ENCODE results near the gene BARD1.

GRCh38 chr2:214699236-214699635 is 110.2 kb downstream of the BARD1 start:
- TF ChIP-seq CTCF (IDR thresholded peaks at IDR 0.05; ENCODE audit: insufficient read depth, low read depth, low read length) (no peak), EZH2 (IDR thresholded peaks at IDR 0.05; ENCODE audit: insufficient read depth, low read length) (no peak)

All from astrocyte (in vitro differentiated cells and primary cell).